ENCODE results near the gene LRRC74B.
"Not testable (repeated sequence)": the region's sequence is repeated elsewhere in the genome, so short reads cannot be mapped to it uniquely, and the experiment has no call there.

LRRC74B gene

GRCh38 chr22:21095773-21096107, 50.0 kb downstream of the LRRC74B start:
- no peak overlapping the region for H3K9ac ChIP-seq (ENCODE audit: low read depth, low read length, poor library complexity, severe bottlenecking)
- H3K79me2 ChIP-seq (ENCODE audit: insufficient read depth, low read length) = no peaks in the 10 kb centered on the region
- no peaks in the 10 kb centered on the region for H3K9me3 ChIP-seq (ENCODE audit: insufficient read depth, low read depth, low read length)
- H4K20me1 ChIP-seq (ENCODE audit: insufficient read depth, low read length, poor library complexity, severe bottlenecking) = no peaks in the 10 kb centered on the region
- no peaks in the 10 kb centered on the region for H3F3A ChIP-seq (ENCODE audit: low read depth)
- no peaks in the 10 kb centered on the region for H3K27me3 ChIP-seq (ENCODE audit: insufficient read depth, low read length, poor library complexity, severe bottlenecking)
- peaks cover 5% of the 10 kb centered on the region for H3K4me1 ChIP-seq (ENCODE audit: insufficient read depth, low read length, poor library complexity, severe bottlenecking)
- H3K4me3 ChIP-seq (ENCODE audit: low read length, poor library complexity, severe bottlenecking) = no peak overlapping the region
- no peak overlapping the region for H3K4me2 ChIP-seq (ENCODE audit: low read depth, low read length, poor library complexity, severe bottlenecking)
- H3K9me2 ChIP-seq (replicated peaks; ENCODE audit: low read depth, low read length) = no peaks in the 10 kb centered on the region
- no peaks in the 10 kb centered on the region for H3K36me3 ChIP-seq (ENCODE audit: insufficient read depth, low read length)
- no peak overlapping the region for H2AFZ ChIP-seq (ENCODE audit: low read length)
- TF ChIP-seq CTCF (conservative IDR thresholded peaks at IDR 0.05; ENCODE audit: low read length) = no peak
- no peak for TF ChIP-seq EZH2phosphoT487 (IDR thresholded peaks at IDR 0.05; ENCODE audit: borderline replicate concordance)

GRCh38 chr22:21096878-21097277, 51.1 kb downstream of the LRRC74B start:
- not testable (repeated sequence) for H3K9ac ChIP-seq (ENCODE audit: low read depth, low read length, poor library complexity, severe bottlenecking); H3K9me2 ChIP-seq (replicated peaks; ENCODE audit: low read depth, low read length); H3K4me3 ChIP-seq (ENCODE audit: low read length, poor library complexity, severe bottlenecking); H4K20me1 ChIP-seq (ENCODE audit: insufficient read depth, low read length, poor library complexity, severe bottlenecking); H3F3A ChIP-seq (ENCODE audit: low read depth); H3K79me2 ChIP-seq (ENCODE audit: insufficient read depth, low read length); H3K36me3 ChIP-seq (ENCODE audit: insufficient read depth, low read length); H2AFZ ChIP-seq (ENCODE audit: low read length); H3K4me2 ChIP-seq (ENCODE audit: low read depth, low read length, poor library complexity, severe bottlenecking); H3K9me3 ChIP-seq (ENCODE audit: insufficient read depth, low read depth, low read length); H3K4me1 ChIP-seq (ENCODE audit: insufficient read depth, low read length, poor library complexity, severe bottlenecking); H3K27me3 ChIP-seq (ENCODE audit: insufficient read depth, low read length, poor library complexity, severe bottlenecking)

- TF ChIP-seq CTCF (conservative IDR thresholded peaks at IDR 0.05; ENCODE audit: low read length) (peak; percentile 68), EZH2phosphoT487 (IDR thresholded peaks at IDR 0.05; ENCODE audit: borderline replicate concordance) (no peak)
- Histone ChIP-seq H3F3A (ENCODE audit: low read depth) (no peaks in the 10 kb centered on the region), H3K27me3 (ENCODE audit: insufficient read depth, low read length, poor library complexity, severe bottlenecking) (no peaks in the 10 kb centered on the region), H3K4me3 (ENCODE audit: low read length, poor library complexity, severe bottlenecking) (no peak overlapping the region), H3K79me2 (ENCODE audit: insufficient read depth, low read length) (no peaks in the 10 kb centered on the region), H3K9me3 (ENCODE audit: insufficient read depth, low read depth, low read length) (no peaks in the 10 kb centered on the region), H3K9ac (ENCODE audit: low read depth, low read length, poor library complexity, severe bottlenecking) (no peak overlapping the region), H3K4me1 (ENCODE audit: insufficient read depth, low read length, poor library complexity, severe bottlenecking) (peaks cover 20% of the 10 kb centered on the region), H3K9me2 (replicated peaks; ENCODE audit: low read depth, low read length) (no peaks in the 10 kb centered on the region), H4K20me1 (ENCODE audit: insufficient read depth, low read length, poor library complexity, severe bottlenecking) (no peaks in the 10 kb centered on the region), H2AFZ (ENCODE audit: low read length) (0 out of 2 replicates have a peak overlapping the region, but pooled peaks have one; percentile 7), H3K36me3 (ENCODE audit: insufficient read depth, low read length) (no peaks in the 10 kb centered on the region), H3K4me2 (ENCODE audit: low read depth, low read length, poor library complexity, severe bottlenecking) (no peak overlapping the region)
Measured at GRCh38 chr22:21098099-21098671, 52.4 kb downstream of the LRRC74B start.

GRCh38 chr22:21099578-21099977, 53.8 kb downstream of the LRRC74B start:
- H3K79me2 ChIP-seq (ENCODE audit: insufficient read depth, low read length) = no peaks in the 10 kb centered on the region
- H3K9me3 ChIP-seq (ENCODE audit: insufficient read depth, low read depth, low read length) = no peaks in the 10 kb centered on the region
- no peak overlapping the region for H3K4me3 ChIP-seq (ENCODE audit: low read length, poor library complexity, severe bottlenecking)
- H3K9ac ChIP-seq (ENCODE audit: low read depth, low read length, poor library complexity, severe bottlenecking) = no peak overlapping the region
- H3K27me3 ChIP-seq (ENCODE audit: insufficient read depth, low read length, poor library complexity, severe bottlenecking) = no peaks in the 10 kb centered on the region
- H3K4me2 ChIP-seq (ENCODE audit: low read depth, low read length, poor library complexity, severe bottlenecking) = no peak overlapping the region
- H3K36me3 ChIP-seq (ENCODE audit: insufficient read depth, low read length) = no peaks in the 10 kb centered on the region
- no peaks in the 10 kb centered on the region for H4K20me1 ChIP-seq (ENCODE audit: insufficient read depth, low read length, poor library complexity, severe bottlenecking)
- H2AFZ ChIP-seq (ENCODE audit: low read length) = no peak overlapping the region
- H3K4me1 ChIP-seq (ENCODE audit: insufficient read depth, low read length, poor library complexity, severe bottlenecking) = peaks cover 24% of the 10 kb centered on the region
- H3K9me2 ChIP-seq (replicated peaks; ENCODE audit: low read depth, low read length) = no peaks in the 10 kb centered on the region
- no peaks in the 10 kb centered on the region for H3F3A ChIP-seq (ENCODE audit: low read depth)
- TF ChIP-seq EZH2phosphoT487 (IDR thresholded peaks at IDR 0.05; ENCODE audit: borderline replicate concordance) (no peak), CTCF (conservative IDR thresholded peaks at IDR 0.05; ENCODE audit: low read length) (no peak)
